ENCODE results near the gene ALPL. TPM values are rescaled to one million over a fixed set of nuclear protein-coding genes. Genes with fewer than 3 reads are reported as not detected.

The ALPL gene
- total and polyA plus RNA-seq, 8 donors: 2.9 to 12.0 (median 7.0) TPM; not detected in 2

GRCh38 chr1:21520899-21521716 lies 11.9 kb downstream of the ALPL start:
- 84 to 90% (median 88%) methylated on average over 15 to 16 of the region's 16 CpGs for WGBS, 5 donors
- no peak for TF ChIP-seq CTCF (IDR thresholded peaks at IDR 0.05)
- TF ChIP-seq POLR2AphosphoS5 (IDR thresholded peaks at IDR 0.05): no peak
- TF ChIP-seq EP300 (IDR thresholded peaks at IDR 0.05): no peak
- no peak for TF ChIP-seq POLR2A (IDR thresholded peaks at IDR 0.05)
- intact Hi-C loops (cut with DNase I; ENCODE audit: low total_unique reads): no loop called here
- no peak overlapping the region for H3K27ac ChIP-seq
- DNase-seq: no peak
- H3K27me3 ChIP-seq: no peaks in the 10 kb centered on the region
- H3K9me3 ChIP-seq: no peaks in the 10 kb centered on the region
- no peaks in the 10 kb centered on the region for H3K36me3 ChIP-seq
- H3K4me1 ChIP-seq: peaks cover 0 to 15% (median 6%) of the 10 kb centered on the region in 4 donors
- no peak overlapping the region for H3K4me3 ChIP-seq

- no peak overlapping the region for H3K4me3 ChIP-seq
- WGBS, 5 donors: 91 to 99% (median 97%) methylated on average over 4 of the region's 4 CpGs
- intact Hi-C loops (cut with DNase I; ENCODE audit: low total_unique reads): no loop called here
- no peaks in the 10 kb centered on the region for H3K36me3 ChIP-seq
- H3K4me1 ChIP-seq: peaks cover 0 to 10% (median 4%) of the 10 kb centered on the region in 4 donors
- no peak for TF ChIP-seq POLR2AphosphoS5 (IDR thresholded peaks at IDR 0.05)
- TF ChIP-seq CTCF (IDR thresholded peaks at IDR 0.05): no peak
- TF ChIP-seq EP300 (IDR thresholded peaks at IDR 0.05): no peak
- no peak for TF ChIP-seq POLR2A (IDR thresholded peaks at IDR 0.05)
- no peak overlapping the region for H3K27ac ChIP-seq
- no peaks in the 10 kb centered on the region for H3K27me3 ChIP-seq
- no peaks in the 10 kb centered on the region for H3K9me3 ChIP-seq
- no peak for DNase-seq
Measured at GRCh38 chr1:21521717-21522060, 12.5 kb downstream of the ALPL start.

GRCh38 chr1:21522525-21523038 lies 13.4 kb downstream of the ALPL start:
- TF ChIP-seq CTCF (IDR thresholded peaks at IDR 0.05): no peak
- TF ChIP-seq POLR2A (IDR thresholded peaks at IDR 0.05): no peak
- TF ChIP-seq EP300 (IDR thresholded peaks at IDR 0.05): no peak
- TF ChIP-seq POLR2AphosphoS5 (IDR thresholded peaks at IDR 0.05): no peak
- intact Hi-C loops (cut with DNase I; ENCODE audit: low total_unique reads): no loop called here
- Histone ChIP-seq H3K9me3 (no peaks in the 10 kb centered on the region), H3K36me3 (no peaks in the 10 kb centered on the region), H3K4me3 (no peak overlapping the region), H3K27me3 (no peaks in the 10 kb centered on the region), H3K4me1 (peaks cover 0 to 6% (median under 1%) of the 10 kb centered on the region in 4 donors), H3K27ac (no peak overlapping the region)
- WGBS, 5 donors: 74 to 86% (median 81%) methylated on average over 11 of the region's 11 CpGs
- no peak for DNase-seq

- Histone ChIP-seq H3K36me3 (no peaks in the 10 kb centered on the region), H3K4me3 (no peak overlapping the region), H3K27me3 (no peaks in the 10 kb centered on the region), H3K9me3 (no peaks in the 10 kb centered on the region), H3K27ac (no peak overlapping the region), H3K4me1 (peaks cover 0 to 6% (median 0%) of the 10 kb centered on the region in 4 donors)
- no peak for DNase-seq
- 71 to 82% (median 79%) methylated on average over 4 to 7 of the region's 7 CpGs for WGBS, 5 donors
- TF ChIP-seq CTCF (IDR thresholded peaks at IDR 0.05) (no peak), POLR2AphosphoS5 (IDR thresholded peaks at IDR 0.05) (no peak), EP300 (IDR thresholded peaks at IDR 0.05) (no peak), POLR2A (IDR thresholded peaks at IDR 0.05) (no peak)
- intact Hi-C loops (cut with DNase I; ENCODE audit: low total_unique reads): no loop called here
Measured at GRCh38 chr1:21523297-21523813, 14.1 kb downstream of the ALPL start.

Measured in stomach (tissue), 9 donors.